GM12878 (cell line): ENCODE data around the gene TMEM255B. TPM values are rescaled to one million over a fixed set of nuclear protein-coding genes. Genes with fewer than 3 reads are reported as not detected.

Source experiments
- ATAC-seq: fragments of 200-7000 bp; cut with Tn5 transposase; 3 replicates; pipeline ENCODE4 v1.9.1; 2020; ENCODE audit warnings: mild to moderate bottlenecking, moderate library complexity
- BruUV-seq: library from RNA; stranded (reverse); fragments of 400-500 nt; replicated peaks from 2 replicates; lab custom pipeline; 2021; lab: Mats Ljungman, UMichigan
- CTCF ChIA-PET: fragments of 300-600 bp; sonication (Branson Sonifier 250); formaldehyde crosslinking; extraction: SDS; loops from one replicate; lab custom pipeline; 2021; ENCODE audit warnings: inconsistent platforms; lab: Yijun Ruan, JAX
- POLR2A ChIA-PET: fragments of 350-600 bp; formaldehyde crosslinking; extraction: SDS; loops from one replicate; lab custom pipeline; 2021; ENCODE audit warnings: inconsistent platforms; lab: Charles Lee
- RAD21 ChIA-PET: fragments of 300-600 bp; sonication (Branson Sonifier 250); formaldehyde crosslinking; loops from one replicate; lab custom pipeline; 2023; ENCODE audit warnings: antibody characterized with exemption; ENCODE audit not compliant: unreplicated experiment; lab: Charles Lee
- SMC1A ChIA-PET: fragments of 300-600 bp; sonication (Branson Sonifier 250); formaldehyde crosslinking; loops from one replicate; lab custom pipeline; 2023; ENCODE audit not compliant: unreplicated experiment, uncharacterized antibody; lab: Charles Lee
- DNase-seq: peaks from one replicate; pipeline ENCODE4 v3.0.0-alpha.2; 2011; ENCODE audit warnings: low read depth, low spot score
- FAIRE-seq: peaks from 3 replicates; lab custom pipeline; 2011; peaks lifted over from hg19 to GRCh38; lab: Jason Lieb, UNC
- H2AFZ ChIP-seq: 2 replicates; pipeline ENCODE4 v1.6.0; 2011; ENCODE audit warnings: low read depth, low read length, control low read depth; ENCODE audit not compliant: control insufficient read depth
- H3K27ac ChIP-seq: 2 replicates; pipeline ENCODE4 v1.5.1; 2011; ENCODE audit warnings: control low read depth; ENCODE audit not compliant: control insufficient read depth, insufficient read depth
- H3K27me3 ChIP-seq, 2 experiments: replicated peaks in 1 of 2; 2 replicates each; pipeline versions ENCODE4 v1.6.0 to v1.6.1; 2011; ENCODE audit warnings: low read length in 1 of 2; ENCODE audit not compliant: control insufficient read depth in 2 of 2, insufficient read depth in 2 of 2
- H3K36me3 ChIP-seq, 2 experiments: 2 replicates each; pipeline ENCODE4 v1.5.1; 2011; ENCODE audit warnings: low read length in 1 of 2; ENCODE audit not compliant: control insufficient read depth in 2 of 2, insufficient read depth in 2 of 2
- H3K4me1 ChIP-seq: 2 replicates; pipeline ENCODE4 v1.6.1; 2011; ENCODE audit warnings: mild to moderate bottlenecking, low read length, moderate library complexity, mixed read lengths; ENCODE audit not compliant: control insufficient read depth, insufficient read depth
- H3K4me2 ChIP-seq: 2 replicates; pipeline ENCODE4 v1.6.0; 2011; ENCODE audit warnings: control low read depth; ENCODE audit not compliant: control insufficient read depth, insufficient read depth
- H3K4me3 ChIP-seq: fragments of 200-600 bp; sonication (generic); 2 replicates; pipeline ENCODE4 v1.5.1; 2016
- H3K79me2 ChIP-seq: 2 replicates; pipeline ENCODE4 v1.6.0; 2011; ENCODE audit warnings: low read length; ENCODE audit not compliant: control insufficient read depth, insufficient read depth
- H3K9ac ChIP-seq: 2 replicates; pipeline ENCODE4 v1.8.0; 2011; ENCODE audit warnings: low read length, control low read depth, mixed read lengths; ENCODE audit not compliant: control insufficient read depth, insufficient read depth
- H3K9me3 ChIP-seq: replicated peaks from 3 replicates; pipeline ENCODE4 v1.5.1; 2011; ENCODE audit warnings: mild to moderate bottlenecking, low read length; ENCODE audit not compliant: control insufficient read depth, insufficient read depth
- H4K20me1 ChIP-seq: 2 replicates; pipeline ENCODE4 v1.6.0; 2011; ENCODE audit not compliant: control insufficient read depth, insufficient read depth
- ASH2L ChIP-seq: fragments of 300-600, 200-600 bp; sonication (generic); IDR thresholded peaks from 2 replicates; pipeline ENCODE4 v1.6.1; 2017; ENCODE audit warnings: low read depth, mild to moderate bottlenecking, borderline replicate concordance
- BCL11A ChIP-seq: IDR thresholded peaks from 2 replicates; pipeline ENCODE4 v1.6.1; 2011; ENCODE audit warnings: low read depth, low read length
- CUX1 ChIP-seq: IDR thresholded peaks from 2 replicates; pipeline ENCODE4 v1.6.1; 2012; ENCODE audit warnings: improper control_type of control experiment, low read depth, low read length; ENCODE audit not compliant: insufficient replicate concordance
- EED ChIP-seq: sonication (generic); IDR thresholded peaks from 2 replicates; pipeline ENCODE4 v1.6.1; 2016; ENCODE audit warnings: antibody characterized with exemption, low read depth
- MXI1 ChIP-seq: fragments of 150-350 bp; IDR thresholded peaks from 2 replicates; pipeline ENCODE4 v1.6.1; 2011; ENCODE audit warnings: low read depth, mild to moderate bottlenecking, inconsistent platforms, low read length, improper control_type of control experiment
- POLR2AphosphoS5 ChIP-seq: IDR thresholded peaks from 2 replicates; pipeline ENCODE4 v1.6.1; 2011; ENCODE audit warnings: mild to moderate bottlenecking, low read length, inconsistent platforms
- ZBED1 ChIP-seq: IDR thresholded peaks from 2 replicates; pipeline ENCODE4 v1.6.1; 2016; ENCODE audit warnings: borderline replicate concordance
- WGBS: methylation state at CpG from one replicate; pipeline ENCODE4 v1.1.6; 2016; ENCODE audit warnings: low lambda C conversion rate; ENCODE audit not compliant: insufficient replicate concordance, insufficient coverage; ENCODE audit errors: missing lambda C conversion rate; 5-methylcytosine and 5-hydroxymethylcytosine counted together
- in situ Hi-C: fragments of 300-500 bp; cut with MboI; formaldehyde crosslinking; loops from 9 replicates; pipeline ENCODE4 v1.14.3; 2018; ENCODE audit warnings: mixed read lengths
- intact Hi-C: fragments of 100-400 bp; cut with micrococcal nuclease; formaldehyde crosslinking; loops from one replicate; pipeline ENCODE4 v1.14.2; 2022; ENCODE audit not compliant: unreplicated experiment
- polyA plus RNA-seq, 11 experiments: library from polyadenylated mRNA; depleted of rRNA in 4 of 11; unstranded in 6 of 11; stranded (reverse) in 5 of 11; fragments of >200 nt; fragmentation: Nextera tagmentation in 4 of 11; fragmentation: Illumina TruSeq in 1 of 11; extraction: Ambion mirVana in 4 of 11; extraction: Trizol in 1 of 11; gene quantifications; 1 replicate in 1 of 11; 2 replicates in 10 of 11; pipeline versions ENCODE4 v1.2.1 to v1.2.3, GENCODE V29; 2011 to 2016; ENCODE audit warnings: inconsistent platforms in 2 of 11, missing spikeins in 2 of 11, low read depth in 1 of 11
- total RNA-seq, 4 experiments: library from RNA; depleted of rRNA in 3 of 4; stranded (reverse); fragments of >200 nt in 3 of 4; fragmentation: Illumina TruSeq in 1 of 4; extraction: Trizol in 1 of 4; gene quantifications; 2 replicates each; pipeline versions ENCODE4 v1.2.1 to v1.2.3, GENCODE V29; 2013 to 2021

Gene TMEM255B
- total and polyA plus RNA-seq, 10 of the 15 experiments (the other 5 are each of a cell fraction or from before 2014, with no cell fraction given): 0.04 to 0.62 (median 0.13) TPM; not detected in 3

DNA sequence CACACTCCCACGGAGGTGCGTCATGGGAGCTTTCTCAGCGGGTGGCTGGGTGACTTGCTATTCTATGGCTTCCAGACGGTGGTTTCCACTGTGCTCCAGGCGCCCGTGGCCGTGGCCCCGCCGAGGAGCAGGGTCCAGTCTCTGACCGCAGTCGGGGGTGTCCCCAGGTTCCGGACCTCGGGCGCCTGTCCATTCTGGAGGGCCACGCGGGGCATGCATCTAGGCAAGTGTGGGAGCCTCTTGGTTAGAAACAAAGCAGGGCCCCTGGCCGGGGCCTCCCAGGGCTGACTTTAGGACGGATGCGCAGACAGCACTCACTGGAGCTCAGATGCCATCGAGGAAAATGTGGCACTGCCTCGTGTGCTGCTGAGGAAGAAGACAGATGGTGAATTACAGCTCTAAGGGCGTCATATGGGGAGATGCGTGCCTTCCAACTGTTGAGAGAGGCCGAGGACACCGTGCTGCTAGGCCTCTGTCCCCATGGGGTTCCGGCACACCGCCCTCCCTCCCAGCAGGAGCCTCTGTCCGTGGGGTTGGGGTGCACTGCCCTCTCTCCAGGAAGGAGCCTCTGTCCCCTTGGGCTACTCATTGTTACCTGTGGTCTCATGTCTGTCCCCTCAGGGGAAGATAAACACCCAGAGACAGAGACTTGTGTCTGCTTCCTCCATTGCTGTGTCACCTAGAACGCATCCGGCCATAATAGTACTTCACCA, 38.1 kb downstream of the TMEM255B start:
- Histone ChIP-seq H3K4me3 (no peak overlapping the region), H4K20me1 (no peaks in the 10 kb centered on the region), H3K27me3 (no peaks in the 10 kb centered on the region), H3K4me2 (no peak overlapping the region), H2AFZ (no peak overlapping the region), H3K9me3 (no peaks in the 10 kb centered on the region), H3K4me1 (no peaks in the 10 kb centered on the region), H3K36me3 (no peaks in the 10 kb centered on the region), H3K9ac (no peak overlapping the region), H3K27ac (no peak overlapping the region), H3K79me2 (no peaks in the 10 kb centered on the region)
- SMC1A ChIA-PET: interaction anchor here (0.6 kb wide), 1 partner anchor 393 kb away, joined by 3 read pairs; no protein-coding TSS in a partner anchor
- no TSS peak for BruUV-seq
- 59% methylated on average over 30 of the region's 30 CpGs for WGBS
- RAD21 ChIA-PET: no interaction called here
- POLR2A ChIA-PET: no interaction called here
- TF ChIP-seq ASH2L: no peak
- no peak for TF ChIP-seq MXI1
- no peak for TF ChIP-seq CUX1
- no peak for TF ChIP-seq BCL11A
- no peak for TF ChIP-seq EED
- no peak for TF ChIP-seq POLR2AphosphoS5
- no peak for TF ChIP-seq ZBED1
- intact Hi-C loops: no loop called here
- in situ Hi-C loops: no loop called here
- ATAC-seq (no peak), FAIRE-seq (no peak), DNase-seq (no peak)
- CTCF ChIA-PET: no interaction called here
